OCI-LY1 (cell line): ENCODE results near the gene PLK1.
"Not testable (repeated sequence)": the region's sequence is repeated elsewhere in the genome, so short reads cannot be mapped to it uniquely, and the experiment has no call there.

Source experiments
- H2AFZ ChIP-seq: fragments of 200-600 bp; sonication (generic), shearing (Covaris generic); 2 replicates; pipeline ENCODE4 v1.6.0; 2014; ENCODE audit warnings: antibody characterized with exemption, mild to moderate bottlenecking, low read length
- H3F3A ChIP-seq: fragments of 200-600 bp; sonication (generic), shearing (Covaris generic); 2 replicates; pipeline ENCODE4 v1.6.0; 2014; ENCODE audit warnings: mild to moderate bottlenecking, antibody characterized with exemption, low read length, moderate library complexity; ENCODE audit not compliant: insufficient read depth
- H3K27ac ChIP-seq: fragments of 200-600 bp; sonication (generic); 2 replicates; pipeline ENCODE4 v1.5.1; 2014; ENCODE audit warnings: low read length, mixed run types, mild to moderate bottlenecking, low read depth; ENCODE audit not compliant: poor library complexity, severe bottlenecking
- H3K27me3 ChIP-seq: fragments of 200-600 bp; sonication (generic); 2 replicates; pipeline ENCODE4 v1.6.0; 2014; ENCODE audit warnings: antibody characterized with exemption, mild to moderate bottlenecking, low read length, moderate library complexity; ENCODE audit not compliant: insufficient read depth
- H3K36me3 ChIP-seq: fragments of 200-600 bp; sonication (generic); 2 replicates; pipeline ENCODE4 v1.6.1; 2014; ENCODE audit warnings: mild to moderate bottlenecking, antibody characterized with exemption, low read length, moderate library complexity, mixed read lengths; ENCODE audit not compliant: insufficient read depth
- H3K4me1 ChIP-seq: fragments of 200-600 bp; sonication (generic); 2 replicates; pipeline ENCODE4 v1.5.1; 2014; ENCODE audit warnings: mild to moderate bottlenecking, low read length, moderate library complexity; ENCODE audit not compliant: insufficient read depth, severe bottlenecking
- H3K4me2 ChIP-seq: fragments of 200-600 bp; sonication (generic), shearing (Covaris generic); 2 replicates; pipeline ENCODE4 v1.6.1; 2014; ENCODE audit warnings: low read length
- H3K4me3 ChIP-seq: fragments of 200-600 bp; sonication (generic); 2 replicates; pipeline ENCODE4 v1.5.1; 2014; ENCODE audit warnings: low read length, low read depth, mild to moderate bottlenecking, mixed read lengths; ENCODE audit not compliant: poor library complexity, severe bottlenecking
- H3K79me2 ChIP-seq: fragments of 200-600 bp; shearing (Covaris generic); 2 replicates; pipeline ENCODE4 v1.6.1; 2016; ENCODE audit warnings: mixed run types, low read length, mixed read lengths; ENCODE audit not compliant: insufficient read depth
- H3K9ac ChIP-seq: fragments of 200-600 bp; sonication (generic), shearing (Covaris generic); 2 replicates; pipeline ENCODE4 v1.6.1; 2014; ENCODE audit warnings: mild to moderate bottlenecking, low read length, mixed read lengths
- H3K9me2 ChIP-seq: fragments of 200-600 bp; sonication (generic), shearing (Covaris generic); 2 replicates; pipeline ENCODE4 v1.6.1; 2014; ENCODE audit warnings: low read depth, mild to moderate bottlenecking, low read length, mixed read lengths
- H3K9me3 ChIP-seq: fragments of 200-600 bp; shearing (Covaris generic); 2 replicates; pipeline ENCODE4 v1.6.1; 2014; ENCODE audit warnings: low read length, mixed read lengths
- H4K20me1 ChIP-seq: fragments of 200-600 bp; sonication (generic), shearing (Covaris generic); 2 replicates; pipeline ENCODE4 v1.6.0; 2016; ENCODE audit warnings: mild to moderate bottlenecking, low read length; ENCODE audit not compliant: insufficient read depth
- CTCF ChIP-seq: fragments of 200-600 bp; sonication (generic), shearing (Covaris generic); IDR thresholded peaks from 2 replicates; pipeline ENCODE4 v1.5.1; 2017; ENCODE audit warnings: mild to moderate bottlenecking, antibody characterized with exemption, low read length, moderate library complexity, mixed read lengths
- EZH2 ChIP-seq: fragments of 200-600 bp; sonication (generic), shearing (Covaris generic); IDR thresholded peaks from 2 replicates; pipeline ENCODE4 v1.8.0; 2017; ENCODE audit warnings: borderline replicate concordance, mixed run types, mild to moderate bottlenecking, antibody characterized with exemption, low read length, moderate library complexity, mixed read lengths

PLK1 gene

GRCh38 chr16:23712976-23713375 is 34.3 kb downstream of the PLK1 start, which contains the start of gene ERN2:
ERN2 (minus strand) TSS chr16:23713222; CDS start chr16:23713187, 35 bp downstream.
- H3K79me2 ChIP-seq, result no peaks in the 10 kb centered on the region
- H3K4me3 ChIP-seq, result no peak within 1 kb of the TSS
- H3K27me3 ChIP-seq, result peaks cover 17% of the 10 kb centered on the region; the same call in 1 of the 2 replicates
- H3K4me1 ChIP-seq, result no peaks in the 10 kb centered on the region
- H3K4me2 ChIP-seq, result no peak within 1 kb of the TSS
- H3K9me2 ChIP-seq, result no peaks in the 10 kb centered on the region
- no peaks in the 10 kb centered on the region for H3F3A ChIP-seq
- no peak within 1 kb of the TSS for H3K9ac ChIP-seq
- peaks cover 4% of the 10 kb centered on the region; the same call in 1 of the 2 replicates for H3K36me3 ChIP-seq
- H2AFZ ChIP-seq, result no peak within 1 kb of the TSS
- peaks cover 11% of the 10 kb centered on the region for H3K9me3 ChIP-seq
- no peaks in the 10 kb centered on the region for H4K20me1 ChIP-seq
- H3K27ac ChIP-seq, result no peak within 1 kb of the TSS
- TF ChIP-seq EZH2, result no peak
- TF ChIP-seq CTCF, result no peak

- no peaks in the 10 kb centered on the region for H3K9me3 ChIP-seq
- H3K4me3 ChIP-seq, result no peak overlapping the region
- H3K4me2 ChIP-seq, result no peak overlapping the region
- H3K4me1 ChIP-seq, result no peaks in the 10 kb centered on the region
- TF ChIP-seq EZH2, result no peak
- no peak for TF ChIP-seq CTCF
- no peaks in the 10 kb centered on the region for H3F3A ChIP-seq
- no peak overlapping the region for H3K27ac ChIP-seq
- no peaks in the 10 kb centered on the region for H4K20me1 ChIP-seq
- no peaks in the 10 kb centered on the region for H3K27me3 ChIP-seq
- H3K79me2 ChIP-seq, result no peaks in the 10 kb centered on the region
- no peak overlapping the region for H3K9ac ChIP-seq
- H2AFZ ChIP-seq, result no peak overlapping the region
- H3K9me2 ChIP-seq, result no peaks in the 10 kb centered on the region
- H3K36me3 ChIP-seq, result no peaks in the 10 kb centered on the region
Measured at GRCh38 chr16:23716484-23716883, 37.8 kb downstream of the PLK1 start.

- not testable (repeated sequence) for H3K79me2 ChIP-seq, H3K9me3 ChIP-seq, H3K4me2 ChIP-seq, H3K27me3 ChIP-seq, H4K20me1 ChIP-seq, H3K9me2 ChIP-seq, H2AFZ ChIP-seq, H3K9ac ChIP-seq, H3K4me1 ChIP-seq, H3K36me3 ChIP-seq, H3K4me3 ChIP-seq, H3K27ac ChIP-seq, H3F3A ChIP-seq
Measured at GRCh38 chr16:23722613-23723240, 44.0 kb downstream of the PLK1 start.

- no peaks in the 10 kb centered on the region for H4K20me1 ChIP-seq
- no peak overlapping the region for H2AFZ ChIP-seq
- H3K9ac ChIP-seq, result no peak overlapping the region
- no peak overlapping the region for H3K27ac ChIP-seq
- TF ChIP-seq EZH2, result no peak
- no peak for TF ChIP-seq CTCF
- H3K9me3 ChIP-seq, result no peaks in the 10 kb centered on the region
- no peaks in the 10 kb centered on the region for H3F3A ChIP-seq
- H3K4me1 ChIP-seq, result peaks cover 3% of the 10 kb centered on the region
- no peak overlapping the region for H3K4me3 ChIP-seq
- H3K4me2 ChIP-seq, result no peak overlapping the region
- H3K27me3 ChIP-seq, result no peaks in the 10 kb centered on the region
- H3K36me3 ChIP-seq, result no peaks in the 10 kb centered on the region
- no peaks in the 10 kb centered on the region for H3K79me2 ChIP-seq
- H3K9me2 ChIP-seq, result no peaks in the 10 kb centered on the region
Measured at GRCh38 chr16:23724096-23724784, 45.6 kb downstream of the PLK1 start.
